Fibroblast of pulmonary artery (primary cell): ENCODE results near the gene NXPH2.
"Not testable (repeated sequence)": the region's sequence is repeated elsewhere in the genome, so short reads cannot be mapped to it uniquely, and the experiment has no call there.

ENCODE experiments used
- DNase-seq: peaks from one replicate; pipeline ENCODE4 v3.0.0-alpha.2; 2010; ENCODE audit warnings: low read depth
- H3K4me3 ChIP-seq: replicated peaks from 2 replicates; pipeline ENCODE4 v1.5.1; 2011; ENCODE audit warnings: low read depth, mild to moderate bottlenecking, control low read depth, low read length, moderate library complexity
- CTCF ChIP-seq: IDR thresholded peaks from 2 replicates; pipeline ENCODE4 v1.5.1; 2011; ENCODE audit warnings: mild to moderate bottlenecking, control low read depth, low read length, inconsistent platforms; ENCODE audit errors: missing control alignments

NXPH2 gene

GRCh38 chr2:138652378-138652777, 127.8 kb downstream of the NXPH2 start:
- no peak for TF ChIP-seq CTCF
- H3K4me3 ChIP-seq, result no peak overlapping the region
- no peak for DNase-seq

- no peak overlapping the region for H3K4me3 ChIP-seq
- no peak for TF ChIP-seq CTCF
- no peak for DNase-seq
These were observed 130.6 kb downstream of the NXPH2 start for GRCh38 chr2:138649571-138649970.

GRCh38 chr2:138648606-138649005, 131.6 kb downstream of the NXPH2 start:
- no peak overlapping the region for H3K4me3 ChIP-seq
- no peak for TF ChIP-seq CTCF
- no peak for DNase-seq

- H3K4me3 ChIP-seq, DNase-seq: not testable (repeated sequence)
These were observed 135.4 kb downstream of the NXPH2 start for GRCh38 chr2:138644776-138645175.

- no peak for DNase-seq
- H3K4me3 ChIP-seq, result no peak overlapping the region
- no peak for TF ChIP-seq CTCF
These were observed 139.1 kb downstream of the NXPH2 start for GRCh38 chr2:138640921-138641676.

GRCh38 chr2:138637686-138638085, 142.5 kb downstream of the NXPH2 start:
- no peak for TF ChIP-seq CTCF

GRCh38 chr2:138637061-138637460, 143.1 kb downstream of the NXPH2 start:
- no peak for TF ChIP-seq CTCF
- H3K4me3 ChIP-seq, result no peak overlapping the region
- DNase-seq, result no peak

More at GRCh38 chr2:138637686-138638085, 142.5 kb downstream of the NXPH2 start:
- no peak overlapping the region for H3K4me3 ChIP-seq
- no peak for DNase-seq
